CD14-positive monocyte (primary cell): ENCODE measurements around the gene SLC22A4. TPM values are rescaled to one million over a fixed set of nuclear protein-coding genes. Genes with fewer than 3 reads are reported as not detected.

Experiments
- DNase-seq, 3 donors: peaks; one replicate each; pipeline ENCODE4 v3.0.0-alpha.2; 2011 to 2022
- H2AFZ ChIP-seq: 2 replicates; pipeline ENCODE4 v1.6.0; 2012; ENCODE audit warnings: mild to moderate bottlenecking, low read depth, low read length, inconsistent platforms; ENCODE audit not compliant: insufficient read depth, poor library complexity, severe bottlenecking
- H3K27ac ChIP-seq, 2 donors: 1 replicate in 1 of 2; 2 replicates in 1 of 2; pipeline ENCODE4 v1.5.1; 2012 to 2013; ENCODE audit warnings: low read length in 2 of 2, control low read depth in 1 of 2, inconsistent platforms in 1 of 2, low read depth in 1 of 2, mild to moderate bottlenecking in 1 of 2
- H3K27me3 ChIP-seq, 2 donors: one replicate each; pipeline versions ENCODE4 v1.6.0 to v1.6.1; 2011 to 2013; ENCODE audit warnings: low read length in 2 of 2; ENCODE audit not compliant: control insufficient read depth in 2 of 2, insufficient read depth in 2 of 2
- H3K36me3 ChIP-seq, 2 donors: replicated peaks in 1 of 2; 1 replicate in 1 of 2; 2 replicates in 1 of 2; pipeline versions ENCODE4 v1.5.1 to v1.6.1; 2012 to 2013; ENCODE audit warnings: low read length in 2 of 2, control low read depth in 1 of 2, inconsistent platforms in 1 of 2, mild to moderate bottlenecking in 1 of 2; ENCODE audit not compliant: insufficient read depth in 2 of 2, control insufficient read depth in 1 of 2
- H3K4me1 ChIP-seq, 2 donors: 1 replicate in 1 of 2; 2 replicates in 1 of 2; pipeline versions ENCODE4 v1.5.1 to v1.6.1; 2012 to 2013; ENCODE audit warnings: low read length in 2 of 2, control low read depth in 1 of 2, inconsistent platforms in 1 of 2, mild to moderate bottlenecking in 1 of 2, moderate library complexity in 1 of 2; ENCODE audit not compliant: insufficient read depth in 2 of 2, control insufficient read depth in 1 of 2
- H3K4me2 ChIP-seq: replicated peaks from 2 replicates; pipeline ENCODE3; 2012; ENCODE audit warnings: low read length, moderate library complexity, mild to moderate bottlenecking; ENCODE audit not compliant: poor library complexity, severe bottlenecking; ENCODE audit errors: extremely low read depth
- H3K4me3 ChIP-seq, 3 experiments: fragments of 200-600 bp in 1 of 3; sonication (generic) in 1 of 3; replicated peaks in 1 of 3; 1 replicate in 2 of 3; 2 replicates in 1 of 3; pipeline ENCODE4 v1.5.1; 2011 to 2013; ENCODE audit warnings: low read length in 3 of 3, mild to moderate bottlenecking in 3 of 3, control low read depth in 2 of 3, low read depth in 2 of 3, inconsistent platforms in 1 of 3, moderate library complexity in 1 of 3
- H3K79me2 ChIP-seq: 2 replicates; pipeline ENCODE4 v1.6.0; 2012; ENCODE audit warnings: mild to moderate bottlenecking, control low read depth, inconsistent platforms, low read length, moderate library complexity; ENCODE audit not compliant: insufficient read depth
- H3K9ac ChIP-seq: 2 replicates; pipeline ENCODE4 v1.6.0; 2017; ENCODE audit warnings: low read length, mild to moderate bottlenecking; ENCODE audit not compliant: insufficient read depth, poor library complexity, severe bottlenecking
- H3K9me3 ChIP-seq, 2 donors: replicated peaks in 1 of 2; 1 replicate in 1 of 2; 2 replicates in 1 of 2; pipeline versions ENCODE4 v1.5.1 to v1.6.1; 2012 to 2013; ENCODE audit warnings: low read length in 2 of 2, control low read depth in 1 of 2; ENCODE audit not compliant: control insufficient read depth in 1 of 2, insufficient read depth in 1 of 2
- H4K20me1 ChIP-seq: 2 replicates; pipeline ENCODE4 v1.6.0; 2012; ENCODE audit warnings: mild to moderate bottlenecking, low read length, control low read depth, moderate library complexity; ENCODE audit not compliant: insufficient read depth
- H3K27ac Mint-ChIP-seq, 7 donors: one replicate each; pipeline ENCODE4 v1.8.0; 2020; ENCODE audit warnings: mild to moderate bottlenecking in 7 of 7, mixed read lengths in 7 of 7, moderate library complexity in 6 of 7, inconsistent platforms in 2 of 7
- H3K27me3 Mint-ChIP-seq, 3 donors: one replicate each; pipeline ENCODE4 v1.8.0; 2021 to 2022; ENCODE audit warnings: low read depth in 3 of 3, mild to moderate bottlenecking in 3 of 3, mixed read lengths in 3 of 3, moderate library complexity in 3 of 3, inconsistent platforms in 1 of 3
- H3K36me3 Mint-ChIP-seq, 2 donors: one replicate each; pipeline ENCODE4 v1.8.0; 2020; ENCODE audit warnings: mixed read lengths in 2 of 2, inconsistent platforms in 1 of 2, mild to moderate bottlenecking in 1 of 2
- H3K4me1 Mint-ChIP-seq: one replicate; pipeline ENCODE4 v1.8.0; 2020; ENCODE audit warnings: mild to moderate bottlenecking, mixed read lengths
- H3K4me3 Mint-ChIP-seq, 2 donors: one replicate each; pipeline ENCODE4 v1.8.0; 2020; ENCODE audit warnings: mild to moderate bottlenecking in 2 of 2, mixed read lengths in 2 of 2, moderate library complexity in 1 of 2
- H3K9me3 Mint-ChIP-seq, 7 donors: one replicate each; pipeline ENCODE4 v1.8.0; 2020 to 2022; ENCODE audit warnings: mixed read lengths in 7 of 7, mild to moderate bottlenecking in 6 of 7, moderate library complexity in 6 of 7, inconsistent platforms in 2 of 7
- CTCF ChIP-seq: fragments of 200-600 bp; IDR thresholded peaks from one replicate; pipeline ENCODE4 v1.8.0; 2022; ENCODE audit warnings: antibody characterized with exemption, mild to moderate bottlenecking
- WGBS: methylation state at CpG from one replicate; pipeline ENCODE4 v1.1.5; 2013; ENCODE audit warnings: missing lambda C conversion rate; ENCODE audit not compliant: insufficient coverage; 5-methylcytosine and 5-hydroxymethylcytosine counted together
- intact Hi-C, 2 donors: fragments of 100-400 bp; cut with micrococcal nuclease; formaldehyde crosslinking; loops; one replicate each; pipeline versions ENCODE4 v1.15.0 to v1.15.1; 2023
- polyA plus RNA-seq, 3 donors: library from polyadenylated mRNA; depleted of rRNA in 1 of 3; unstranded in 2 of 3; stranded (reverse) in 1 of 3; fragments of 300-500 nt in 2 of 3; fragments of >200 nt in 1 of 3; fragmentation: Illumina TruSeq in 2 of 3; gene quantifications; 1 replicate in 2 of 3; 2 replicates in 1 of 3; pipeline ENCODE4 v1.2.3, GENCODE V29; 2012 to 2021

Gene SLC22A4
- polyA plus RNA-seq, 3 donors: 7.2 to 13.0 (median 12.2) TPM

GRCh38 chr5:132308701-132309100 lies 14.5 kb downstream of the SLC22A4 start:
- intact Hi-C loops: no loop called here
- Mint-ChIP-seq H3K27ac (peak overlapping the region in 4 of 7 donors; percentile 10 to 80 (median 73)), H3K4me3 (no peak overlapping the region), H3K27me3 (no peaks in the 10 kb centered on the region), H3K9me3 (peaks cover 3 to 13% (median 12%) of the 10 kb centered on the region in 7 donors), H3K36me3 (peaks cover 33 to 51% of the 10 kb centered on the region in 2 donors), H3K4me1 (peaks cover 28% of the 10 kb centered on the region)
- H3K27ac ChIP-seq: peak overlapping the region in 1 of 2 donors; percentile 20
- TF ChIP-seq CTCF: no peak
- peaks cover 88% of the 10 kb centered on the region for H4K20me1 ChIP-seq
- H3K4me3 ChIP-seq: no peak overlapping the region
- no peak overlapping the region for H3K4me2 ChIP-seq
- H3K79me2 ChIP-seq: peaks cover 68% of the 10 kb centered on the region
- H3K36me3 ChIP-seq: peaks cover 6 to 34% of the 10 kb centered on the region in 2 donors
- H2AFZ ChIP-seq: no peak overlapping the region
- H3K9ac ChIP-seq: no peak overlapping the region
- no peak for DNase-seq
- peaks cover 9 to 11% of the 10 kb centered on the region in 2 donors for H3K4me1 ChIP-seq
- H3K9me3 ChIP-seq: no peaks in the 10 kb centered on the region
- 97% methylated on average over 4 of the region's 4 CpGs for WGBS
- no peaks in the 10 kb centered on the region for H3K27me3 ChIP-seq

GRCh38 chr5:132309679-132310078 lies 15.5 kb downstream of the SLC22A4 start:
- no peaks in the 10 kb centered on the region for H3K9me3 ChIP-seq
- no peak overlapping the region for H3K27ac ChIP-seq

More at GRCh38 chr5:132309679-132310078, 15.5 kb downstream of the SLC22A4 start:
- H3K4me1 Mint-ChIP-seq: peaks cover 28% of the 10 kb centered on the region
- Histone ChIP-seq H4K20me1 (peaks cover 86% of the 10 kb centered on the region), H3K79me2 (peaks cover 58% of the 10 kb centered on the region), H3K9ac (no peak overlapping the region), H3K4me1 (peaks cover 9 to 11% of the 10 kb centered on the region in 2 donors), H3K36me3 (peaks cover 14 to 37% of the 10 kb centered on the region in 2 donors), H3K27me3 (no peaks in the 10 kb centered on the region), H3K4me2 (no peak overlapping the region), H2AFZ (no peak overlapping the region), H3K4me3 (no peak overlapping the region)
- no peaks in the 10 kb centered on the region for H3K27me3 Mint-ChIP-seq
- no peak overlapping the region for H3K4me3 Mint-ChIP-seq
- peaks cover 0 to 8% (median 7%) of the 10 kb centered on the region in 7 donors for H3K9me3 Mint-ChIP-seq
- TF ChIP-seq CTCF: no peak
- H3K36me3 Mint-ChIP-seq: peaks cover 35 to 51% of the 10 kb centered on the region in 2 donors
- intact Hi-C loops: no loop called here
- DNase-seq: no peak
- H3K27ac Mint-ChIP-seq: peak overlapping the region in 1 of 7 donors; percentile 7
